Naive B cell (primary cell): ENCODE measurements around the gene NRXN2. TPM values are rescaled to one million over a fixed set of nuclear protein-coding genes. Genes with fewer than 3 reads are reported as not detected.

ENCODE experiments used
- ATAC-seq, 2 donors: fragments of 150-1000 bp; cut with Tn5 transposase; 2 replicates each; pipeline ENCODE4 v1.10.0; 2021; ENCODE audit warnings: low read depth in 2 of 2, mild to moderate bottlenecking in 2 of 2, moderate library complexity in 2 of 2
- DNase-seq: peaks from one replicate; pipeline ENCODE4 v3.0.0; 2022
- H3K27ac Mint-ChIP-seq, 6 donors: one replicate each; pipeline ENCODE4 v1.8.0; 2020 to 2022; ENCODE audit warnings: mild to moderate bottlenecking in 6 of 6, mixed read lengths in 6 of 6, moderate library complexity in 5 of 6, inconsistent platforms in 2 of 6
- H3K27me3 Mint-ChIP-seq, 3 donors: one replicate each; pipeline ENCODE4 v1.8.0; 2021 to 2022; ENCODE audit warnings: mixed read lengths in 3 of 3, mild to moderate bottlenecking in 1 of 3
- H3K36me3 Mint-ChIP-seq, 2 donors: one replicate each; pipeline ENCODE4 v1.8.0; 2020 to 2022; ENCODE audit warnings: mixed read lengths in 2 of 2, inconsistent platforms in 1 of 2, mild to moderate bottlenecking in 1 of 2
- H3K4me1 Mint-ChIP-seq, 3 donors: one replicate each; pipeline ENCODE4 v1.8.0; 2020 to 2022; ENCODE audit warnings: mixed read lengths in 3 of 3, inconsistent platforms in 1 of 3, mild to moderate bottlenecking in 1 of 3, moderate library complexity in 1 of 3
- H3K4me3 Mint-ChIP-seq, 8 donors: one replicate each; pipeline ENCODE4 v1.8.0; 2020 to 2022; ENCODE audit warnings: mild to moderate bottlenecking in 8 of 8, mixed read lengths in 8 of 8, moderate library complexity in 8 of 8, inconsistent platforms in 2 of 8
- H3K9me3 Mint-ChIP-seq, 7 donors: one replicate each; pipeline ENCODE4 v1.8.0; 2020 to 2022; ENCODE audit warnings: mixed read lengths in 7 of 7, mild to moderate bottlenecking in 5 of 7, inconsistent platforms in 2 of 7, moderate library complexity in 1 of 7
- polyA plus RNA-seq, 6 donors: library from polyadenylated mRNA; unstranded; fragments of 300-500 nt; fragmentation: Illumina TruSeq; gene quantifications; one replicate each; pipeline ENCODE4 v1.2.3, GENCODE V29; 2021; ENCODE audit warnings: low read depth in 6 of 6

The NRXN2 gene
- polyA plus RNA-seq, 6 donors from 2014 or later = not detected

DNA sequence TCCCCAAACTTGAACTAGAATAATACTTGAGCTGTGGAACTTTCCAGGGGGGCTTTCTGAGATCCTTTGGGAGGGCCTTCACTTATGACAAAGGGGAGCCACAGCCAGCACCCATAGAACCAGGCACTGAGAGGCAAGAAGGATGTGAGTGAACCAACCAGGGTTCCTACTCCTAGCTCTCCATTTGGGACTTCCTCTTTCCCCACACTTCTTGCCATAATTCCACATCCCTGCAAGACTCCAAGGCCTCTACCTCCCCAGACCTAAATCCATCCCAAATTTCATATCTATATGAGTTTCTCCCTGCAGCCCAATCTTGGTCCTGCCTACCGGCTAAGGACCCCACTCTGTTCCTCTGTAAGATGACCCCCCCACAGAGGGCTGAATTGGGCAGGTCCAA lies 31.5 kb downstream of the NRXN2 start:
- H3K36me3 Mint-ChIP-seq = no peaks in the 10 kb centered on the region
- H3K9me3 Mint-ChIP-seq = no peaks in the 10 kb centered on the region
- no peak overlapping the region for H3K4me3 Mint-ChIP-seq
- no peak for DNase-seq
- H3K27ac Mint-ChIP-seq = peak overlapping the region in 1 of 6 donors; percentile 67
- H3K27me3 Mint-ChIP-seq = peaks cover 0 to 40% (median 21%) of the 10 kb centered on the region in 3 donors
- H3K4me1 Mint-ChIP-seq = peaks cover 44 to 51% (median 49%) of the 10 kb centered on the region in 3 donors
- no peak for ATAC-seq

DNA sequence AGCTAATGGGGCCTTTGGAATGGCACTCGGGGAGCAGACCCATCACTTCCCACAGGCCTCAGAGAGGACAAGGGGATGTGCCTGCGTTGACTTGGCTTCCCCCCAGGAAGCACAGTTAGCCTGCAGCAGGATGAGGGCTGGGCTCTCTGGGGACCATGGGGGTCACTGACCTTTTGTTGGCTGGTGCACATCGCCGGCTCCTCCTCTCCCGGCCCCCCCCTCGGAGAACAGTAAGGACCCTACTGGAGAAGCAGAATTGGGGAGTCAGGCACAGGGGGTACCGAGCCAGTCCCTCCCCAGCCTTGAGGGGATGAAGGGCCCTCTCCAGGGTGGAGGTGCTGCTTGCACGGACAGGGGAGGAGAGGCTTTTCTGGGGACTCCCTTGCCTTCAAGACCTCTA lies 32.8 kb downstream of the NRXN2 start:
- Mint-ChIP-seq H3K4me1 (peaks cover 43 to 47% (median 44%) of the 10 kb centered on the region in 3 donors), H3K9me3 (no peaks in the 10 kb centered on the region), H3K4me3 (no peak overlapping the region), H3K27me3 (peaks cover 0 to 38% (median 21%) of the 10 kb centered on the region in 3 donors), H3K27ac (no peak overlapping the region), H3K36me3 (no peaks in the 10 kb centered on the region)
- DNase-seq = no peak
- ATAC-seq = no peak

DNA sequence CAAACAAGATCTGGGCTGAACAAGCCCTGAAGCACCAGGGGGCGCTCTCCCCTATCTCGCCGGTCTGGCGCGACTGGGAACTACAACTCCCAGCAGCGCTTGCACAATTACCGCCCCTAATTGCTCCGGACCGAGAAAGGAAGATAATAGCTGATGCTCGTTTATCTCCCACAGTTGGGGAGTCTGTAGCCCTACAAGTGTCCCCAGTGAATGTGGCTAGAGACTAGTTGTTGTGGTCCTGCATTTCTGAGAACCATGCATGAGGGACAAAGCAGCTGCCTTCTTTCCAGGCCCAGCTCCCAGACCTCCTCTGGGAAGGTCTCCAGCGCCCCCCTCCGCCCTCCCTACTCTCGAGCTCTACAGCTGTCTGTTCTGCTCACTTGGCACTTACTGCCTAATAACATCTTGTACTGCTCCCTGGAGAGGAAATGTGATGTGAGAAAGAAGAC lies 34.4 kb downstream of the NRXN2 start:
- H3K9me3 Mint-ChIP-seq = no peaks in the 10 kb centered on the region
- DNase-seq = peak; percentile 92
- peaks cover 0 to 40% (median 20%) of the 10 kb centered on the region in 3 donors for H3K27me3 Mint-ChIP-seq
- peak overlapping the region in 4 of 6 donors; percentile 69 to 93 (median 82) for H3K27ac Mint-ChIP-seq
- H3K4me1 Mint-ChIP-seq = peaks cover 27 to 35% (median 34%) of the 10 kb centered on the region in 3 donors
- peak overlapping the region; percentile 25 to 93 (median 83) for H3K4me3 Mint-ChIP-seq
- peak; percentile 97 for ATAC-seq
- H3K36me3 Mint-ChIP-seq = no peaks in the 10 kb centered on the region

DNA sequence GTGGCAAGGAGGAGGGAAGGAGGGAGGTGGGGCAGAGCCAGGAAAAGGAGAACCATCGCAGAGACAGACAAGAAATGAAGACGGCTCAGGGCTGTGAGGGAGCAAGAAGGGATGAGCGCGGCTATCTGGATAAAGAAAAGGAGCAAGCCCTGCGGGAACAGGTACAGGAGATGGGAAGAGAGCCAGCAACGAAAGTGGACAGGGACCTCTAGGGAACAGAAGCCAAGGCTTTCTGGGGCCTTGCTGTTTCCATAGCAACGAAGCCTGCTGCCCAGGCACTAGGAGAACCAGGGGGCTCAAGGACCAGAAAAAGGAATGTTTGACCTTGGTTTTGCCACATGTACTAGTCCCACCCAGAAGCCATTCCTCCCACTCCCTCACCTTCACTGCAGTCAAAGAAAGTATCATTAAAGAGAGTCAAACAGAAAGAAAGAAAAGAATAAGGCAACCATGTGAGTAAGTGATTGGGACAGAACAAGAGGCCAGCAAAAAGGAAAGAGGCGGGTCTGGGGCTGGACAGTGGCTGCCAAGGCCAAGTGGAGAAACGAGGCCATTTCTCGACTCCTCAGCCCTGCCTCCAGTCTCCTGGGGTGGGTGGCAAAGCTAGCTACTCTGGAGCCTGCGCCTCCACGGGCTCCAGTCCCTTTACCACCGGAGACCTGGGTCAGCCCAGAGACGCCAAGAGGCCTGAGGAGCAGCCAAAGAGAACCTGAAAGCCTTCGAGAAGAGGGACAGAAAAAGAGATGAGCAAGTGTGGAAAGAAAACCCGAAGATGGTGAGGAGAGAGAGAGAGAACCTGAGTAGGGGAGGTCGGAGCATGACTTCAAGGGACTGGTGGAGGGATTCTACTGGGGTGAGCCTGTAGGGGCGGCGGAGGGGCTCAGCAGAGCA lies 35.1 kb downstream of the NRXN2 start:
- H3K27me3 Mint-ChIP-seq = peaks cover 0 to 33% (median 14%) of the 10 kb centered on the region in 3 donors
- peak overlapping the region in 5 of 6 donors; percentile 13 to 40 (median 27) for H3K27ac Mint-ChIP-seq
- H3K4me3 Mint-ChIP-seq = peak overlapping the region; percentile 25 to 93 (median 78)
- no peak for DNase-seq
- no peaks in the 10 kb centered on the region for H3K36me3 Mint-ChIP-seq
- H3K4me1 Mint-ChIP-seq = peaks cover 26 to 29% (median 28%) of the 10 kb centered on the region in 3 donors
- no peak for ATAC-seq
- no peaks in the 10 kb centered on the region for H3K9me3 Mint-ChIP-seq

DNA sequence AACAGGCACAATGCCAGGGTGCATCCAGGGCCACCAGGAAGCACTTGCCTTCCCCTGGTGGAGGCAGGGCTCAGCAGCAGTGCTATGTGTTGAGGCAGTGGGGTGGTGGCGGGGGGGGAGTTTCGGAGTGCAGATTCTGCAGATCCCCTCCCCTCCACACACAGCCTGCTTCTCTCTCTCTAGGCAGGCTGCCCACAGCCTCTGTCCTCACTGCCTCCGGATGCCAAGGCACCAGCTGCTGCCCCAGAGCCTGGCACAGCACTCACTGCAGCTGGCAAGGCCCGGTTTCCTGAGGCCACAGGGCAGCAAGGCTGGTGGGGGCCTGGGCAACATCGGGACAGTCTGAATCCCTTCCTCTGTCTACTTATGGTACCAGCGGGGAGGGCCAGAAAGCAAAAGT lies 35.8 kb downstream of the NRXN2 start:
- peaks cover 0 to 32% (median 7%) of the 10 kb centered on the region in 3 donors for H3K27me3 Mint-ChIP-seq
- peak overlapping the region in 1 of 6 donors; percentile 39 for H3K27ac Mint-ChIP-seq
- peaks cover 19 to 22% (median 21%) of the 10 kb centered on the region in 3 donors for H3K4me1 Mint-ChIP-seq
- H3K9me3 Mint-ChIP-seq = no peaks in the 10 kb centered on the region
- no peaks in the 10 kb centered on the region for H3K36me3 Mint-ChIP-seq
- DNase-seq (no peak), ATAC-seq (no peak)
- no peak overlapping the region for H3K4me3 Mint-ChIP-seq

DNA sequence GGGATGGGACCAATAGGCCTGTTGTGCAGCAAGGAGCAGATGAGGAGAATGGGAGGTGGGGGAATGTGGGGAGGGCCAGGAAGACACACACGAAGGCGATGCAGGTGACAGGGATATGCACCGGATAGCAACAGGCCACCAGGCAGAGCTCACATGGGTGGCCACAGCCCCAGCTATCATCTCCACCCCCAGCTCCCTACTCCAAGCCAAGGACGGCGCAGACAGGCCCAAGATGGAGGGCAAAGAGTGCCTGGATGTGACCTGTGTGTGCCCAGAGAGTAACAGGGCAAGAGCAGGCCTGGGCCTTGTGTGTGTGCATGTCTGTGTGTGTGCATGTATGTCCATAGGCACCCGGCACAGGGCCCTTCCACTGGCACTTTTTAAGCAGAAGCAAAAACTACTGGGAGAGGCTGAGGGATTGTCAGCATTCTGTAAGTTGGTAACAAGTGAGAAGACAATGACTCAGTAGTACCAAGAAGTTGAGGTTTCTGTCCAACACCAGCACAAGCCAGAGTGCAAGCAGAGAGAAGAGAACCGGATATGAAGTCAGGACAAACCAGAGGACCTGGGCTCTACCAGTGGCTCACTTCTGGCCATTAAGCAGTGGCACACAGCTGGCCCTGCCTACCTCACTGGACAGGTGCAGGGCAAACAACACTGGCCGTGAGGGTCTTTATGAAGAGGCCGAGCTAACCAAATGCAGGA lies 36.4 kb downstream of the NRXN2 start:
- peaks cover 19 to 22% (median 21%) of the 10 kb centered on the region in 3 donors for H3K4me1 Mint-ChIP-seq
- no peak for ATAC-seq
- H3K27ac Mint-ChIP-seq = peak overlapping the region in 1 of 6 donors; percentile 20
- no peak for DNase-seq
- H3K27me3 Mint-ChIP-seq = peaks cover 0 to 26% (median 1%) of the 10 kb centered on the region in 3 donors
- H3K4me3 Mint-ChIP-seq = no peak overlapping the region
- H3K9me3 Mint-ChIP-seq = no peaks in the 10 kb centered on the region
- H3K36me3 Mint-ChIP-seq = no peaks in the 10 kb centered on the region

DNA sequence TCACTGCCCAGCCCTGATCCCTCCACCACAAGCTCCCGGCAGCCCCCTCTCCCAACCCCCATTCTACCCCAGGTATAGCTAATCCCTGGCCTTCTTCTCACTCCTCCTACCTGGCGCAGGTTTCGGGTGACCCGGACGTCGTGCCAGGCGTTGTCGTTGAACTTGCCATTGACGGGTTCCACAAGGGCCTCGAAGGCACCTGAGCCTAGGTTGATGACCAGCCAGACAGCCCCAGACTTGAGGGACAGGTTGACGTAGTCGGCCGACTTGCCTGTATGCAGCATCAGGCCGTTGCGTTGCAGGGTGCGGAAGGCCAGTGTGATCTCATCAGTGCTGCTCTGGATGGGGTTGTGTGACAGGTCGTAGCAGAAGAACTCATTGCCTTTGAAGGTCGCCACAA lies 37.5 kb downstream of the NRXN2 start:
- DNase-seq (no peak), ATAC-seq (no peak)
- Mint-ChIP-seq H3K27ac (peak overlapping the region in 1 of 6 donors; percentile 5), H3K36me3 (no peaks in the 10 kb centered on the region), H3K4me1 (peaks cover 19 to 22% (median 21%) of the 10 kb centered on the region in 3 donors), H3K9me3 (no peaks in the 10 kb centered on the region), H3K27me3 (peaks cover 0 to 18% (median 9%) of the 10 kb centered on the region in 3 donors), H3K4me3 (no peak overlapping the region)

DNA sequence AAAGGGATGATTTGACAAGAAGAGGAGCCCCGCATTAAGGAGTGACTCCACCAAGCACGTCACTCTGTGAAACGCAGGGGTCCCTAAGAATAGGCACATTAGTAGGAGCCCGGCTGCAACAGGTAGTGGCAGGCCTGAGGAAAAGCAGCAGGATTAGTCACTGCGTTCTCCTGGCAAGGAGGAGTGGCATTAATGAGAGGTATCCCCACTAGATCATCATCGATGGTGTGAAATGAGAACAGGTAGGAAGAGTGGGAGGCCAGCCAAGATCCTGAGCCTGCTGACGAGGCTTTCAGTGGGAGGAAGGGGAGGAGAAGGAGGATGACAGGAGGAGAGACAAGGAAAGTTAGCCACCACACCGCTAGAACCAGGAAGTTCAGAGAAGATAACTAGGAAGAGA lies 38.6 kb downstream of the NRXN2 start:
- DNase-seq (no peak), ATAC-seq (no peak)
- Mint-ChIP-seq H3K4me1 (peaks cover 17 to 19% (median 18%) of the 10 kb centered on the region in 3 donors), H3K36me3 (no peaks in the 10 kb centered on the region), H3K4me3 (no peak overlapping the region), H3K27ac (no peak overlapping the region), H3K9me3 (no peaks in the 10 kb centered on the region), H3K27me3 (peaks cover 0 to 18% (median 9%) of the 10 kb centered on the region in 3 donors)

DNA sequence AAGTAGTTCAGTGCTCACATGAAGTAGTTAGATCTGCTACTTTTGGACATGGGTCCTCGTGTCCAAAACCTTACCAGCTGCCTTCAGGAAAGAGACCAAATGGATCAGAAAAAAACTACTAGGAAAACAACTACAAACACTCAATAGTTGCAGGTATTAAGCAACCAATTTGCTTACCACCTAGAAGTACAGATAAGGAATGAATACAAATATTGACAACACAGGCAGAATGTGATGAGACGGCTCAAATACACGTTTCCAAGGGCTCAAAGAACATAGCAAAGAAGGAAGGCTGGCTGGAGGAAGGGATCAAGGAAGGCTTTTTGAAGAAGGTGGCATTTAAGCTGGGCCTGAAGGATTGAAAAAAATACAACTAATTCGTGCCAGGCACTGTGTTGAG lies 41.8 kb downstream of the NRXN2 start:
- Mint-ChIP-seq H3K4me1 (no peaks in the 10 kb centered on the region), H3K4me3 (peak overlapping the region in 1 of 8 donors; percentile 1), H3K27ac (no peak overlapping the region), H3K27me3 (peaks cover 0 to 38% (median 34%) of the 10 kb centered on the region in 3 donors), H3K36me3 (no peaks in the 10 kb centered on the region), H3K9me3 (no peaks in the 10 kb centered on the region)
- DNase-seq (no peak), ATAC-seq (no peak)

DNA sequence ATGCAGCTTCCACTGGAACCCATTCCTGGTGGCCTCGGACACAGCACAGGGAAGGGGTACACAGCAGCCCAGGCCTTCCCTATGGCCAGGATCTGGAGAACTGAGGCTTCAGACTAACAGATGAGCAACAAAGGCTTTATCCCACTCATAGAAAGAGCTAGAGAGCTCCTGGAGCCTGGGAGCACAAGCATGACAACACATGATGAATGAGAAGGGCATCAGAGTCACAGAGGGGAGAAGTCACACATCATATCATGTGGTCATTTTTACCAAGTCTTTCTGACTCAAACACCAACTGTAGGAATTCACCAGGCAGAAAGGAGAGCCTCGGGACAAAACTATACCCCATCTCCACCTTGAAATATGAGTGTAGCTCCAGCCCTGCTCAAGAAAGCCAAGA lies 43.2 kb downstream of the NRXN2 start:
- no peaks in the 10 kb centered on the region for H3K9me3 Mint-ChIP-seq

DNA sequence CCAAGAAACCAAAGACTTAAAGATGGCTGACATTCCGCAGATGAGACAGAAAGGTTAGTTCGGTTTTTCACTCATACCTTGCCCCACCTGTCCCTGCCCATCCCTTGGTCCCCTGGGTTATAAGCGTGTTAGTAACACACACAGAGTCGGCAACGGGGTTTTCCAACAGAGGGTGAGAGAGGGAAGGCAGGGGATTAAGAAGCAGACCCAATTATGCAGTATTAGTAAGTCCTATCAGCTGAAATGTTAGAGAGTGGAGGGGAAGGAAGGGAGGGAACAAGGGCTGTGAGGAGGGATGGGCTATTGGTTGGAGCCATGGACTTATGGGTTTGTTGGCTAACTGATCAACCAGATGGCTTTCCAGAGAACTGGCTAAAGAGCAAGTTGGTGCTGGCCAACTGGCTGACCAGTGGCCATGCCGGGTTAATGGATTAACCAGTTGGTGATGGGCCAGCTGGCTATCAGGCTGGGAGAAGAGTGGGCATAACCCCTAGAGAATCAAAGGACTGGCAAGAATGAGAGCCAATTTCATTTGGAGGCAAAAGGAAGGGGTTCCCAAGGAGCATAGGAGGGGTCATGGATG lies 45.5 kb downstream of the NRXN2 start:
- peaks cover 0 to 11% (median 0%) of the 10 kb centered on the region in 3 donors for H3K4me1 Mint-ChIP-seq
- H3K9me3 Mint-ChIP-seq = no peaks in the 10 kb centered on the region
- no peak for ATAC-seq
- DNase-seq = no peak
- H3K27me3 Mint-ChIP-seq = peaks cover 14 to 46% (median 36%) of the 10 kb centered on the region in 3 donors
- peak overlapping the region in 1 of 8 donors; percentile 43 for H3K4me3 Mint-ChIP-seq
- H3K27ac Mint-ChIP-seq = no peak overlapping the region
- H3K36me3 Mint-ChIP-seq = no peaks in the 10 kb centered on the region

More for the DNA sequence above, 43.2 kb downstream of the NRXN2 start:
- ATAC-seq (no peak), DNase-seq (no peak)
- Mint-ChIP-seq H3K36me3 (no peaks in the 10 kb centered on the region), H3K27ac (peak overlapping the region in 1 of 6 donors; percentile 16), H3K4me1 (peaks cover 0 to 6% (median 0%) of the 10 kb centered on the region in 3 donors), H3K4me3 (no peak overlapping the region), H3K27me3 (peaks cover 4 to 46% (median 45%) of the 10 kb centered on the region in 3 donors)

DNA sequence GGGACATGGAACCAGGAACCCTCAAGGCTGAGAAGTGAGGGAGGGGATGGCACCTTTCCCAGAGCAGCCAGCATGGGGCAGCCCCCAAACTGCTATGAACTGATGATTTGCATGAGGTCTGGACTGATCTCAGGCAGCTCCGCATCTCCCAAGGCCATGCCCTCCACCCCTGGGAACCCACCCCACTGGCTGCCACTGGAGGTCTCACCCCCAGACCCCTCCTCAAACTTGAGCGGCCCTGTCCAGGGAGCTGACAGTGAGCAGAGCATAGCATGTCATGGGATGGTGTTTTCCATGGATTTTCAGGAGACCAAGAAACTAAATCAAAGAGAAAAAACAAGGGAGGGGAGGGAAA lies 46.8 kb downstream of the NRXN2 start:
- H3K4me3 Mint-ChIP-seq = peak overlapping the region in 1 of 8 donors; percentile 7
- H3K27ac Mint-ChIP-seq = no peak overlapping the region
- no peaks in the 10 kb centered on the region for H3K9me3 Mint-ChIP-seq
- peaks cover 0 to 14% (median 3%) of the 10 kb centered on the region in 3 donors for H3K4me1 Mint-ChIP-seq
- ATAC-seq (no peak), DNase-seq (no peak)
- H3K36me3 Mint-ChIP-seq = no peaks in the 10 kb centered on the region
- H3K27me3 Mint-ChIP-seq = peaks cover 22 to 52% (median 41%) of the 10 kb centered on the region in 3 donors
